ENCODE measurements around the gene NVL.

GRCh38 chr1:224258351-224258750 lies 71.6 kb downstream of the NVL start:
- TF ChIP-seq CTCF (IDR thresholded peaks at IDR 0.05) = no peak
- no peak for TF ChIP-seq ZFX (IDR thresholded peaks at IDR 0.05; ENCODE audit: borderline replicate concordance)
